ENCODE measurements around the gene RNF133. TPM values are rescaled to one million over a fixed set of nuclear protein-coding genes. Genes with fewer than 3 reads are reported as not detected.

The RNF133 gene
- total RNA-seq, 1 donor, result 0.54 TPM

GRCh38 chr7:122710916-122711315, 12.0 kb upstream of the RNF133 start:
- no peak overlapping the region for H3K4me3 ChIP-seq (ENCODE audit: low read depth, low read length)
- TF ChIP-seq CTCF (IDR thresholded peaks at IDR 0.05; ENCODE audit: insufficient read depth, low read length), result no peak
- DNase-seq (ENCODE audit: low read depth), result no peak

DNA sequence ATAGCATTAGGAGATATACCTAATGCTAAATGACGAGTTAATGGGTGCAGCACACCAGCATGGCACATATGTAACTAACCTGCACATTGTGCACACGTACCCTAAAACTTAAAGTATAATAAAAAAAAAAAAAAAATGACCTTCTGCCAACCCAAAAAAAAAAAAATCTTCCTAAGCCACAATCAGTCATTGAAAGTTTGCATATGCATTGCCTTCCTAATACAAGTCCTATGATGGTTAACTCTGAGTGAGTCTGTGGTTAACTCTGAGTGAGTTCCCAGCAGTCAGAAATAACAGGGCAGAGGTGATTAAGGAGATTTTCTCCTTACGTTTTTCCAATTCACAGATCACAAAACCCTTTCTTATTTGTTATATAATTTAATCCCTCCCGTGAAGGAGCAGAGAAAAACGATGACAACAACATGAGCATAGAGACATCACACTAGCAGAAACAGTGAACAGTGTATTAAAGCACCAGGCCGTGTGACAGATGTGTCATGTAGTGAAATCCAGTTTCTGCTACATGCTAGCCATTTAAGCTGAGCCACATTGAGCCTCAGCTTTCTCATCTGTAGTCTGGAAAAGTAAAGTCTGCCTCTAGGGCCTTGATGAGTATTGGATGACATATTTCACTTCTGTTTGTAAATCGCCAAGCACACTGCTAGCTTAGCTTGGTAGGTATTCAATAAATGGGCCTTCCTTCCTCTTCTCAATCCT, 11.2 kb upstream of the RNF133 start:
- TF ChIP-seq CTCF (IDR thresholded peaks at IDR 0.05; ENCODE audit: insufficient read depth, low read length), result no peak
- no peak for DNase-seq (ENCODE audit: low read depth)
- H3K4me3 ChIP-seq (ENCODE audit: low read depth, low read length), result no peak overlapping the region

DNA sequence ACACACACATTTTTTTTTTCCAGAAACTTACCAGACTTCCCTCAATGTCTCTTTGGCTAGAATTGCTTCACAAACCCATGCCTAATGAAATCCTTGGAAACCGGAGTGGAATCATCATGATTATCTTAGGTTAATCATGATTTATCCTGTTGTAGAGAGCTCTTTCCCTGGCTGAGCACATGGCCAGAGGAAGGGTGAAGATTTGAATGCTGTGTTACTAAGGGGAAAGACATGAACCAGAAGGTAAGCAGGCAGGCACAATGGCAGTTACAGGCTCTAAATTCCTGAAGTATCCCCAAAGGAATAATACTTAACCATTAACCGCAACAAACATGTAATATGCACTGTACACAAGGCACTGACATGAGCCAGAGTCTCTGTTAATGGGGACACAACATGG, 7.9 kb upstream of the RNF133 start:
- DNase-seq (ENCODE audit: low read depth), result no peak
- H3K4me3 ChIP-seq (ENCODE audit: low read depth, low read length), result no peak overlapping the region
- TF ChIP-seq CTCF (IDR thresholded peaks at IDR 0.05; ENCODE audit: insufficient read depth, low read length), result no peak

DNA sequence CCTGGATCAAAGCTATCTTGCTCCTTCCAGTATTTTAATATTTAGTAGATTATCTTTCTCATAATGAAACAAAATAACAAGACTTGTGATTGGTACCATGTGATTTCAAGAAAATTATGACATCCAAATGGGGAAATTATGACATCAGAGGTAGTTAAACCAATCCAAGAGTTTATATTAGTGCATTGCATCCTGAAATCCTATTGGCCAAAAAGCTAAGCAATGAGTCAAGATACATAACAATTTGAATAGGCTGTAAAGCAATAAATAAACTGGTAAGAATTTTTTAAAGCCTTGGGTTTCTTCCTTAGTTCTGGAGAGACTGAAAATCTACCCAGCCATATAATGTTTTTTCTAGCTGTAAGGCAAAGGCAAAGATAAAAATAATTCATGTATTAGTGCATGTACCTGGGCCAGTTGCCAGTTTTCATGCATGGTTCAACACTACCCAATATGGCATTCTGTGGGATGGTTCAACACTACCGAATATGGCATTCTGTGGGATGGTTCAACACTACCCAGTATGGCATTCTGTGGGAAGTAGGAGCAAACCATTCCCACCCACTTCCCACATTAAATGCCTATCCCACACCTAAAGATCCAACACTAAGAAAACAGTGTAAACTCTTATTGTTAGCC, 4.1 kb upstream of the RNF133 start, which contains the start of gene RNF148:
Gene RNF148 (minus strand): TSS at position 51 of the 639 bp plus-strand sequence. CDS start 172 bp downstream, outside the sequence.
- no peak within 1 kb of the TSS for H3K4me3 ChIP-seq (ENCODE audit: low read depth, low read length)
- TF ChIP-seq CTCF (IDR thresholded peaks at IDR 0.05; ENCODE audit: insufficient read depth, low read length), result no peak
- no peak for DNase-seq (ENCODE audit: low read depth)

- no peak for DNase-seq (ENCODE audit: low read depth)
- H3K4me3 ChIP-seq (ENCODE audit: low read depth, low read length), result no peak overlapping the region
- no peak for TF ChIP-seq CTCF (IDR thresholded peaks at IDR 0.05; ENCODE audit: insufficient read depth, low read length)
These were observed 3.1 kb downstream of the RNF133 start for GRCh38 chr7:122695816-122696215.

DNA sequence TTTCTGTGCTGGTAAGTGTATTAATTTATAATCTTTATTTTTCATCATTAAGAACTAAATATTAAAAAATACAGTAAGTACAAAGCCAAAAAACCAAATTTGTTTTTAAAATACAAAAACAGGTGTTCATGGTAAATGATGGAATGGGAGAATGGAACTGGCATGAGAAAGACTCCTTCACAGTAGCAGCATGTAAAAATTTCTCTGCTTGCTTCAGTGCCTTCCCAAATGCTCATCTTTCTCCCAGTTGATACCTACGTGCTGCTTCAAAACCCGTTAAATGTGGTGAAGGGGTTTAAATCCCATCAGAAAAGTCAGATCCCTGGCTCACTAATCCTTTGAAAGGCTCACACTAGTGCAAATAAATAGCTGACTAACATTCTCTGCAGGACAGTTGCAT, 4.2 kb downstream of the RNF133 start:
- no peak for DNase-seq (ENCODE audit: low read depth)
- no peak for TF ChIP-seq CTCF (IDR thresholded peaks at IDR 0.05; ENCODE audit: insufficient read depth, low read length)
- H3K4me3 ChIP-seq (ENCODE audit: low read depth, low read length), result no peak overlapping the region

Data from fibroblast of the aortic adventitia (primary cell).